SK-N-SH (cell line): ENCODE data around the gene WDR93. TPM values are rescaled to one million over a fixed set of nuclear protein-coding genes. Genes with fewer than 3 reads are reported as not detected.

ENCODE experiments used
- CTCF ChIA-PET: fragments of 300-600, 350-600 bp; formaldehyde crosslinking; extraction: SDS; loops from one replicate; lab custom pipeline; 2021; lab: Yijun Ruan, JAX
- POLR2A ChIA-PET: fragments of 350-600 bp; sonication (Branson Sonifier 250); formaldehyde crosslinking; extraction: SDS; loops from one replicate; lab custom pipeline; 2020; ENCODE audit warnings: antibody characterized with exemption, inconsistent platforms; lab: Yijun Ruan, JAX
- DNase-seq: peaks from one replicate; pipeline ENCODE4 v3.0.0; 2012
- H2AFZ ChIP-seq: fragments of 200-600 bp; sonication (generic); 2 replicates; pipeline ENCODE4 v1.8.1; 2016; ENCODE audit warnings: antibody characterized with exemption, mild to moderate bottlenecking, low read depth
- H3F3A ChIP-seq: fragments of 200-600 bp; sonication (generic); replicated peaks from 2 replicates; pipeline ENCODE3; 2016; ENCODE audit warnings: antibody characterized with exemption, mild to moderate bottlenecking; ENCODE audit not compliant: insufficient read depth
- H3K27ac ChIP-seq, 2 experiments: fragments of 200-500 bp in 1 of 2; fragments of 200-600 bp in 1 of 2; sonication (Bioruptor generic) in 1 of 2; sonication (generic), shearing (Covaris generic) in 1 of 2; 2 replicates each; pipeline versions ENCODE4 v1.5.1 to v1.6.1; 2014 to 2016; ENCODE audit warnings: low read depth in 2 of 2, inconsistent platforms in 1 of 2, low read length in 1 of 2, mild to moderate bottlenecking in 1 of 2, mixed read lengths in 1 of 2
- H3K27me3 ChIP-seq: fragments of 200-600 bp; sonication (generic), shearing (Covaris generic); 2 replicates; pipeline ENCODE4 v1.6.1; 2016; ENCODE audit warnings: mixed run types; ENCODE audit not compliant: insufficient read depth
- H3K36me3 ChIP-seq, 2 experiments: fragments of 200-500 bp in 1 of 2; fragments of 200-600 bp in 1 of 2; sonication (Bioruptor generic) in 1 of 2; sonication (generic) in 1 of 2; replicated peaks in 1 of 2; 2 replicates each; pipeline versions ENCODE3 to v1.5.1; 2014 to 2016; ENCODE audit warnings: low read length in 1 of 2, mild to moderate bottlenecking in 1 of 2; ENCODE audit not compliant: insufficient read depth in 2 of 2, control insufficient read depth in 1 of 2
- H3K4me1 ChIP-seq, 2 experiments: fragments of 200-500 bp in 1 of 2; fragments of 200-600 bp in 1 of 2; sonication (Bioruptor generic) in 1 of 2; sonication (generic), shearing (Covaris generic) in 1 of 2; 2 replicates each; pipeline versions ENCODE4 v1.5.1 to v1.6.1; 2014 to 2016; ENCODE audit warnings: low read depth in 1 of 2, low read length in 1 of 2, mixed run types in 1 of 2; ENCODE audit not compliant: insufficient read depth in 2 of 2, control insufficient read depth in 1 of 2
- H3K4me2 ChIP-seq: fragments of 200-600 bp; sonication (generic), shearing (Covaris generic); 2 replicates; pipeline ENCODE4 v1.6.1; 2017; ENCODE audit warnings: mixed run types
- H3K4me3 ChIP-seq, 2 experiments: fragments of 200-500 bp in 1 of 2; fragments of 200-600 bp in 1 of 2; sonication (Bioruptor generic) in 1 of 2; sonication (generic), shearing (Covaris generic) in 1 of 2; 2 replicates each; pipeline versions ENCODE4 v1.5.1 to v1.8.1; 2014 to 2016; ENCODE audit warnings: low read depth in 2 of 2, inconsistent platforms in 1 of 2, low read length in 1 of 2, mild to moderate bottlenecking in 1 of 2, mixed read lengths in 1 of 2, moderate library complexity in 1 of 2
- H3K79me2 ChIP-seq: fragments of 200-600 bp; sonication (generic); 2 replicates; pipeline ENCODE4 v1.8.1; 2017; ENCODE audit warnings: mild to moderate bottlenecking; ENCODE audit not compliant: insufficient read depth
- H3K9ac ChIP-seq: fragments of 200-600 bp; sonication (generic); 2 replicates; pipeline ENCODE4 v1.6.1; 2017; ENCODE audit warnings: mixed run types
- H3K9me2 ChIP-seq: fragments of 200-600 bp; sonication (generic); 2 replicates; pipeline ENCODE4 v1.6.1; 2017; ENCODE audit warnings: mixed run types
- H3K9me3 ChIP-seq: fragments of 200-600 bp; sonication (generic); 2 replicates; pipeline ENCODE4 v1.6.1; 2017; ENCODE audit warnings: mixed run types, mild to moderate bottlenecking, moderate library complexity
- H4K20me1 ChIP-seq: fragments of 200-600 bp; sonication (generic); 2 replicates; pipeline ENCODE4 v1.6.1; 2017; ENCODE audit warnings: mild to moderate bottlenecking, mixed run types; ENCODE audit not compliant: insufficient read depth
- ELF1 ChIP-seq: IDR thresholded peaks from 2 replicates; pipeline ENCODE4 v1.4.0; 2012
- EZH2phosphoT487 ChIP-seq: fragments of 200-600 bp; sonication (generic); IDR thresholded peaks from 2 replicates; pipeline ENCODE4 v1.6.1; 2017; ENCODE audit warnings: low read depth, mixed run types, mild to moderate bottlenecking, antibody characterized with exemption, moderate library complexity, borderline replicate concordance
- FOSL2 ChIP-seq: IDR thresholded peaks from 2 replicates; pipeline ENCODE4 v1.4.0; 2012; ENCODE audit warnings: low read depth, mild to moderate bottlenecking, moderate library complexity, borderline replicate concordance
- RAD21 ChIP-seq: IDR thresholded peaks from 2 replicates; pipeline ENCODE4 v1.6.1; 2012; ENCODE audit warnings: mild to moderate bottlenecking, low read length
- TAF1 ChIP-seq: IDR thresholded peaks from 2 replicates; pipeline ENCODE4 v1.6.1; 2012; ENCODE audit warnings: low read depth, mild to moderate bottlenecking, low read length, moderate library complexity, borderline replicate concordance
- TCF12 ChIP-seq: IDR thresholded peaks from 2 replicates; pipeline ENCODE4 v1.4.0; 2012
- USF2 ChIP-seq: fragments of 150-350 bp; IDR thresholded peaks from 2 replicates; pipeline ENCODE4 v1.6.1; 2017; ENCODE audit warnings: antibody characterized with exemption, low read length, low read depth, borderline replicate concordance
- ZBTB33 ChIP-seq: IDR thresholded peaks from 2 replicates; pipeline ENCODE4 v1.4.0; 2012; ENCODE audit warnings: low read depth, borderline replicate concordance
- WGBS: methylation state at CpG from one replicate; pipeline ENCODE4 v1.1.6; 2017; ENCODE audit warnings: low lambda C conversion rate; 5-methylcytosine and 5-hydroxymethylcytosine counted together
- polyA plus RNA-seq, 3 experiments: library from polyadenylated mRNA; depleted of rRNA; stranded (reverse); fragments of >200 nt; gene quantifications; 2 replicates each; pipeline ENCODE4 v1.2.3, GENCODE V29; 2012

WDR93 gene
- polyA plus RNA-seq, 1 of the 3 experiments (the other 2 are of a cell fraction) = 0.35 TPM

GRCh38 chr15:89674526-89674925 is 16.1 kb upstream of the WDR93 start:
- no peak overlapping the region for H3K27ac ChIP-seq
- no peaks in the 10 kb centered on the region for H3K79me2 ChIP-seq
- no peaks in the 10 kb centered on the region for H3K36me3 ChIP-seq
- no peak for DNase-seq
- 85% methylated on average over 4 of the region's 4 CpGs for WGBS
- H3K27me3 ChIP-seq = no peaks in the 10 kb centered on the region
- H3K9me2 ChIP-seq = no peaks in the 10 kb centered on the region
- ChIA-PET CTCF (interaction anchor here (2.2 to 5.4 kb wide), 4 partner anchors 13 to 30 kb away, joined by 9 to 36 read pairs (median 25); partner anchors contain the start of genes PEX11A and WDR93), POLR2A (no interaction called here)
- no peak overlapping the region for H3K4me2 ChIP-seq
- TF ChIP-seq ZBTB33 (no peak), RAD21 (peak; percentile 11; the same call in 1 of the 2 replicates)
- H3F3A ChIP-seq = peaks cover 1% of the 10 kb centered on the region
- H3K9ac ChIP-seq = no peak overlapping the region
- H3K9me3 ChIP-seq = no peaks in the 10 kb centered on the region
- peaks cover 0 to 22% of the 10 kb centered on the region in 2 experiments; a peak in 1 of 4 replicates for H3K4me1 ChIP-seq
- H2AFZ ChIP-seq = no peak overlapping the region
- no peak overlapping the region for H3K4me3 ChIP-seq
- H4K20me1 ChIP-seq = no peaks in the 10 kb centered on the region

GRCh38 chr15:89675606-89676005 is 15.0 kb upstream of the WDR93 start:
- H3K27me3 ChIP-seq = no peaks in the 10 kb centered on the region
- no peak for TF ChIP-seq TAF1
- no peak for TF ChIP-seq ELF1
- TF ChIP-seq EZH2phosphoT487 = no peak
- TF ChIP-seq USF2 = no peak
- TF ChIP-seq FOSL2 = no peak
- no peak for TF ChIP-seq TCF12
- POLR2A ChIA-PET = no interaction called here
- H3K9me3 ChIP-seq = no peaks in the 10 kb centered on the region
- H2AFZ ChIP-seq = no peak overlapping the region
- H3K36me3 ChIP-seq = no peaks in the 10 kb centered on the region
- 80% methylated on average over 6 of the region's 6 CpGs for WGBS
- H3K79me2 ChIP-seq = no peaks in the 10 kb centered on the region
- DNase-seq = no peak
- H4K20me1 ChIP-seq = no peaks in the 10 kb centered on the region
- H3K4me2 ChIP-seq = no peak overlapping the region
- H3K4me1 ChIP-seq = peaks cover 5 to 22% of the 10 kb centered on the region in 2 experiments; a peak in 2 of 4 replicates
- CTCF ChIA-PET = interaction anchor here (1.3 kb wide), 1 partner anchor 29 kb away, joined by 7 read pairs; no protein-coding TSS in a partner anchor
- no peak overlapping the region for H3K4me3 ChIP-seq
- H3F3A ChIP-seq = peaks cover 9% of the 10 kb centered on the region
- no peaks in the 10 kb centered on the region for H3K9me2 ChIP-seq
- H3K27ac ChIP-seq = no peak overlapping the region
- no peak overlapping the region for H3K9ac ChIP-seq
